Adrenal gland (tissue), 12 donors: Measurements from ENCODE around the gene SLIT3. TPM values are rescaled to one million over a fixed set of nuclear protein-coding genes. Genes with fewer than 3 reads are reported as not detected.

Experiments
- DNase-seq, 7 donors: peaks; one replicate each; pipeline ENCODE4 v3.0.0-alpha.2; 2019 to 2020
- H3K27ac ChIP-seq, 5 donors: fragments of 200-600 bp; sonication (generic) in 4 of 5; 1 replicate in 3 of 5; 2 replicates in 2 of 5; pipeline versions ENCODE4 v1.5.1 to v1.8.0; 2016 to 2020; ENCODE audit warnings: mild to moderate bottlenecking in 1 of 5
- H3K27me3 ChIP-seq: fragments of 200-600 bp; 2 replicates; pipeline ENCODE4 v1.8.0; 2021
- H3K36me3 ChIP-seq, 2 donors: fragments of 200-600 bp; replicated peaks in 1 of 2; 1 replicate in 1 of 2; 2 replicates in 1 of 2; pipeline versions ENCODE4 v1.5.1 to v1.8.0; 2018 to 2022
- H3K4me1 ChIP-seq, 2 donors: fragments of 200-600 bp; replicated peaks in 1 of 2; 1 replicate in 1 of 2; 2 replicates in 1 of 2; pipeline versions ENCODE4 v1.5.1 to v1.8.0; 2018 to 2021
- H3K4me3 ChIP-seq, 4 donors: fragments of 200-600 bp; sonication (generic) in 3 of 4; one replicate each; pipeline ENCODE4 v1.5.1; 2016 to 2018
- H3K9me3 ChIP-seq, 3 donors: fragments of 200-600 bp; sonication (generic) in 1 of 3; replicated peaks in 1 of 3; 1 replicate in 2 of 3; 2 replicates in 1 of 3; pipeline versions ENCODE4 v1.5.1 to v1.8.0; 2016 to 2021
- CTCF ChIP-seq, 6 experiments: fragments of 450-650 bp in 4 of 6; fragments of 200-600 bp in 2 of 6; sonication (generic) in 1 of 6; IDR thresholded peaks; 1 replicate in 5 of 6; 2 replicates in 1 of 6; pipeline versions ENCODE4 v1.5.1 to v1.8.0; 2016 to 2021; ENCODE audit warnings: antibody characterized with exemption in 6 of 6, mild to moderate bottlenecking in 2 of 6, moderate library complexity in 1 of 6
- POLR2A ChIP-seq, 2 donors: fragments of 450-650 bp; IDR thresholded peaks; one replicate each; pipeline ENCODE4 v1.6.1; 2017; ENCODE audit warnings: antibody characterized with exemption in 2 of 2, mild to moderate bottlenecking in 2 of 2, moderate library complexity in 1 of 2
- WGBS, 4 donors: extraction: QIAGEN DNeasy Blood & Tissue Kit in 2 of 4; methylation state at CpG; one replicate each; pipeline versions ENCODE4 v1.1.5 to v1.1.7; 2013 to 2017; 5-methylcytosine and 5-hydroxymethylcytosine counted together
- intact Hi-C, 2 donors: fragments of 100-400 bp; cut with DNase I; formaldehyde crosslinking; loops; one replicate each; pipeline versions ENCODE4 v1.14.1 to v1.15.0; 2022 to 2023
- polyA plus RNA-seq, 3 donors: library from polyadenylated mRNA; stranded (reverse); fragments of 200-250 nt in 2 of 3; fragments of 350-450 nt in 1 of 3; fragmentation: Illumina TruSeq in 1 of 3; extraction: RNeasy Lipid Tissue Mini Kit (QIAGEN cat#74804) in 1 of 3; gene quantifications; one replicate each; pipeline ENCODE4 v1.2.3, GENCODE V29; 2013 to 2014
- total RNA-seq, 9 donors: library from RNA; depleted of rRNA in 4 of 9; stranded (reverse); fragments of >200 nt in 4 of 9; fragments of 120-200 nt in 1 of 9; fragmentation: NEBNext Ultra II Directional in 1 of 9; extraction: Animal tissue kit (Norgen Biotek cat#: 25700) in 1 of 9; gene quantifications; one replicate each; pipeline versions ENCODE4 v1.1.0 to v1.2.4, GENCODE V29; 2013 to 2023
- donor health status: healthy with polysubstance abuse.
- donor health status: Bipolar disorder and iron deficiency.
- donor health status: DM: yes; HTN: yes; CAD: no.
- donor health status: DM: no; HTN: no; CAD: no.
- donor health status: DM: no; HTN: no; CAD: no.
- donor health status: DM: yes; HTN: yes; CAD: no.

SLIT3 gene
- total and polyA plus RNA-seq, 12 donors, result 10.0 to 94.1 (median 32.8) TPM

GRCh38 chr5:168877132-168877892, 423.6 kb downstream of the SLIT3 start:
- Histone ChIP-seq H3K27ac (no peak overlapping the region), H3K4me3 (no peak overlapping the region), H3K27me3 (no peaks in the 10 kb centered on the region), H3K36me3 (no peaks in the 10 kb centered on the region), H3K4me1 (no peaks in the 10 kb centered on the region), H3K9me3 (no peaks in the 10 kb centered on the region)
- intact Hi-C loops, result no loop called here
- 40 to 63% (median 53%) methylated on average over 9 to 11 of the region's 11 CpGs for WGBS, 4 donors
- peak in 1 of 7 donors; percentile 72 for DNase-seq
- no peak for TF ChIP-seq POLR2A (IDR thresholded peaks at IDR 0.05)
- no peak for TF ChIP-seq CTCF (IDR thresholded peaks at IDR 0.05)

GRCh38 chr5:168876419-168876818, 424.5 kb downstream of the SLIT3 start:
- intact Hi-C loops, result no loop called here
- 87 to 94% (median 91%) methylated on average over 3 of the region's 3 CpGs for WGBS, 4 donors

GRCh38 chr5:168875832-168876231, 425.1 kb downstream of the SLIT3 start:
- TF ChIP-seq POLR2A (IDR thresholded peaks at IDR 0.05) (no peak), CTCF (IDR thresholded peaks at IDR 0.05) (no peak)
- Histone ChIP-seq H3K4me1 (no peaks in the 10 kb centered on the region), H3K27me3 (no peaks in the 10 kb centered on the region), H3K36me3 (no peaks in the 10 kb centered on the region), H3K27ac (no peak overlapping the region), H3K9me3 (no peaks in the 10 kb centered on the region), H3K4me3 (no peak overlapping the region)
- peak in 1 of 7 donors; percentile 57 for DNase-seq
- intact Hi-C loops, result no loop called here
- whole genome bisulfite sequencing, 4 donors, result 33 to 45% (median 43%) methylated on average over 1 to 5 of the region's 5 CpGs

More at GRCh38 chr5:168876419-168876818, 424.5 kb downstream of the SLIT3 start:
- TF ChIP-seq CTCF (IDR thresholded peaks at IDR 0.05) (no peak), POLR2A (IDR thresholded peaks at IDR 0.05) (no peak)
- H3K4me3 ChIP-seq, result no peak overlapping the region
- no peak for DNase-seq
- H3K27ac ChIP-seq, result no peak overlapping the region
- H3K9me3 ChIP-seq, result no peaks in the 10 kb centered on the region
- no peaks in the 10 kb centered on the region for H3K4me1 ChIP-seq
- H3K27me3 ChIP-seq, result no peaks in the 10 kb centered on the region
- H3K36me3 ChIP-seq, result no peaks in the 10 kb centered on the region

DNA sequence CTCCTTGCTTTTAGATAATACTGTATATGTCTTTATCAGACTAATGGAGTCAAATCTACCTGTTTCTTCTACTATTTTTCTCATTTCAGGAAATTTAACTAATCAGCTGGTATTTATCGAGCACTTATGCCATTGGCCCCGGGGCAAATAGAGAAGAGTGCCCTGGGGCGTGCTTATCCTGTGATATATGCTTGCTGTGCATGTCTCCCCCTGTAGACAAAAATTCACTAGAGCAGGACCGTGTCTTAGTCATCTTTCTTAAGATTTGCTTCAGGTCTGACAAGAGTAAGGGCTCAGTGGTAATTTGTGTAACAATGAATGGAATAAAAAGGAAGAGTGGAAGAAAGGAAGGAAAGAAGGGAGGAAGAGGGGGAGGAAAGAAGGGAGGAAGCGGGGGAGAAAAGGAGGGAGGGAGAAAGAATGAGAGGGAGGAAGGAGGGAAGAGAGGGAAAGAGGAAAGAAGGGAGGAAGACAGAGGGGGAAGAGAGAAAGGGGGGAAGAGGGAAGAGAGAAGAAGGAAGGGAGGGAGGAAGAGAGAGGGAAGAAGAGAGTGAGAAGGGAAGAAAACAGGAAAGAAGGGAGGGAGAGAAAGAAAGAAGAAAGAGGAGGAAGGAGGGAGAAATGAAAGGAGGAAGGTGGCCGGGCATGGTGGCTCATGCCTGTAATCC, 426.1 kb downstream of the SLIT3 start:
- H3K27ac ChIP-seq, result no peak overlapping the region
- no peaks in the 10 kb centered on the region for H3K36me3 ChIP-seq
- no peaks in the 10 kb centered on the region for H3K27me3 ChIP-seq
- no peaks in the 10 kb centered on the region for H3K4me1 ChIP-seq
- TF ChIP-seq CTCF (IDR thresholded peaks at IDR 0.05), result peak in 1 of 6 experiments; percentile 23
- TF ChIP-seq POLR2A (IDR thresholded peaks at IDR 0.05), result no peak
- H3K4me3 ChIP-seq, result no peak overlapping the region
- no peaks in the 10 kb centered on the region for H3K9me3 ChIP-seq
- no peak for DNase-seq
- intact Hi-C loops, result no loop called here
- 59 to 75% (median 65%) methylated on average over 6 of the region's 6 CpGs for WGBS, 4 donors
